MG63 (cell line): ENCODE results near the gene ST8SIA4. TPM values are rescaled to one million over a fixed set of nuclear protein-coding genes. Genes with fewer than 3 reads are reported as not detected.

Source experiments
- DNase-seq: peaks from one replicate; pipeline ENCODE4 v3.0.0-alpha.2; 2020
- H3K27me3 ChIP-seq: fragments of 250-450 bp; sonication (Bioruptor Pico); 2 replicates; pipeline ENCODE4 v1.5.1; 2020; ENCODE audit warnings: mild to moderate bottlenecking, moderate library complexity
- H3K36me3 ChIP-seq: fragments of 250-450 bp; sonication (Bioruptor Pico); 2 replicates; pipeline ENCODE4 v1.5.1; 2020; ENCODE audit warnings: mild to moderate bottlenecking, moderate library complexity
- H3K4me3 ChIP-seq: fragments of 250-450 bp; sonication (Bioruptor Pico); 2 replicates; pipeline ENCODE4 v1.5.1; 2020; ENCODE audit warnings: mild to moderate bottlenecking, moderate library complexity
- H3K9me3 ChIP-seq: fragments of 250-450 bp; sonication (Bioruptor Pico); 2 replicates; pipeline ENCODE4 v1.5.1; 2020; ENCODE audit warnings: mild to moderate bottlenecking, moderate library complexity
- total RNA-seq: library from RNA; depleted of rRNA; stranded (reverse); fragments of >200 nt; shearing (Covaris generic); gene quantifications from 2 replicates; pipeline ENCODE4 v1.2.3, GENCODE V29; 2014; ENCODE audit warnings: low replicate concordance

ST8SIA4 gene
- total RNA-seq, 1 experiment from 2014 or later, result not detected

GRCh38 chr5:100846772-100847171, 56.3 kb downstream of the ST8SIA4 start:
- no peaks in the 10 kb centered on the region; the same call in 1 of the 2 replicates for H3K27me3 ChIP-seq
- no peak for DNase-seq
- no peaks in the 10 kb centered on the region for H3K9me3 ChIP-seq
- no peak overlapping the region for H3K4me3 ChIP-seq
- H3K36me3 ChIP-seq, result no peaks in the 10 kb centered on the region

DNA sequence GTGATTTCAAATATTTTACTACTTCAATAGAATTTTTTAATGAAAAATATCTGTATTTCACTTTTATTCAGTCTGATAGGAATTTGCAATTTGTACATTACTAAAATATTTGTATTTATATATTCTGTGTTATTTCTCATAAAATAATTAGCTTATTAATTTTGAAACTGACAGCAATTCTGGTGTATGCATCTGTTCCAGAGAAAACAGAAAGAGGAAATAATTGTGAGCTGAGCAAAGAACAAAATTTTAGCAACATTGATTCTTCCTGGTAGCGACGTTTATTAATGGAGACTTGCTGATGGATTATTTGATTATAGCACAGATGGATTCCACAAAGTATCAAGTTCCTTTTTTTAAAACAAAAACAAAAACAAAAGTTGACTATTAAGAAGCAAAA, 61.0 kb downstream of the ST8SIA4 start:
- DNase-seq, result no peak
- Histone ChIP-seq H3K36me3 (no peaks in the 10 kb centered on the region), H3K9me3 (no peaks in the 10 kb centered on the region), H3K27me3 (no peaks in the 10 kb centered on the region; the same call in 1 of the 2 replicates), H3K4me3 (no peak overlapping the region)

DNA sequence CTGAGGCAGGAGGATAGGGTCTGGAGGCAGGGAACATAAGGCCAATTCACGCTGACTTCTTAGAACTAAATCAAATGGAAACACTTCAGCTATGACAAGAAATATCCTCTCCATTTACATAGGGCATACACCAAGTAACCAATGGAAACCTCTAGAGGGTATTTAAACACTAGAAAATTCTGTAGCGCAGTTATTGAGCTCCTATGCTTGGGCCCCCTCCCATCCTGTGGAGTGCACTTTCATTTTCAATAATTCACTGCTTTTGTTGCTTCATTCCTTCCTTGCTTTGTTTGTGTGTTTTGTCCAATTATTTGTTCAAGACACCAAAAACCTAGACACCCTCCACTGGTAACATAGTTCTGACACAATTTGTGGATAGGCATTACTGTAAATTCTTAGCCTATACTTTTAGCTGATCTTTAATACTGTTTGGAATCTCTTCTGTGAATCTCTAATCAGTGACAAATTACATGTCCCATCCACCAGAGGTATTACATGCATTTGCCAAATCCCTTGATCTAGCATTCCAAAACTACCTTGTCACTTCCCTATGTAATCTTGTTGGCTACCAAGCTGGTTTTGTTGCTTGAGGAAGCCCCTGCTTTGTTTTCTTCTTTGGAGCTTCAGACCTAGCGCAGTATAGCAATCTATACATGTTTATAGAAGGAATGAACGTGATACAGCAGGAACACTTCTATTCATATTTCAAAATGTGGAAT, 61.6 kb downstream of the ST8SIA4 start:
- no peak for DNase-seq
- Histone ChIP-seq H3K36me3 (no peaks in the 10 kb centered on the region), H3K4me3 (no peak overlapping the region), H3K9me3 (no peaks in the 10 kb centered on the region), H3K27me3 (no peaks in the 10 kb centered on the region; the same call in 1 of the 2 replicates)

GRCh38 chr5:100840789-100841188, 62.3 kb downstream of the ST8SIA4 start:
- no peak overlapping the region for H3K4me3 ChIP-seq
- H3K36me3 ChIP-seq, result no peaks in the 10 kb centered on the region
- DNase-seq, result no peak
- no peaks in the 10 kb centered on the region; the same call in 1 of the 2 replicates for H3K27me3 ChIP-seq
- no peaks in the 10 kb centered on the region for H3K9me3 ChIP-seq

GRCh38 chr5:100840370-100840769, 62.7 kb downstream of the ST8SIA4 start:
- Histone ChIP-seq H3K36me3 (no peaks in the 10 kb centered on the region), H3K4me3 (no peak overlapping the region), H3K9me3 (no peaks in the 10 kb centered on the region), H3K27me3 (no peaks in the 10 kb centered on the region; the same call in 1 of the 2 replicates)
- no peak for DNase-seq

DNA sequence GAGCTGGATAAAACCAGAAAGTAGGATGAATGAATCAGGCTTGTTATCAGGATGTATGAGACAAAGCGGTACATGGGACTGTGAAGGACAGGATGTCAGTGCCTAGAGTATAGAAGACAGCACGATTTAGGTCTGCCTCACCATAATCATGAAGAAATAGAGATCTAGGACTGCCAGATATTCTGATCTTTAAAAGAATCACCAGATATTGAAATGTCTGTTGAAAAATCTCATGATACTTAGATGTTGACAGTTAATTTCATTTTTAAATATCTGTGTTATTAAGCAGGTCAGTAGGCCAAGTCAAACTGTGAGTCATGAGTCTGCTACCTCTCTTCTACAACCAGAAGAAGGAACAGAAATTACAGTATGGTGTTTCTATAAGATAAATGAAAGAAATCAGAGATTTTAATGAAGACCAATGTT, 65.0 kb downstream of the ST8SIA4 start:
- H3K36me3 ChIP-seq, result no peaks in the 10 kb centered on the region
- H3K27me3 ChIP-seq, result no peaks in the 10 kb centered on the region; the same call in 1 of the 2 replicates
- H3K4me3 ChIP-seq, result no peak overlapping the region
- no peak for DNase-seq
- no peaks in the 10 kb centered on the region for H3K9me3 ChIP-seq

GRCh38 chr5:100834519-100834918, 68.6 kb downstream of the ST8SIA4 start:
- Histone ChIP-seq H3K36me3 (no peaks in the 10 kb centered on the region), H3K4me3 (no peak overlapping the region), H3K9me3 (no peaks in the 10 kb centered on the region), H3K27me3 (no peaks in the 10 kb centered on the region)
- no peak for DNase-seq

- H3K4me3 ChIP-seq, result no peak overlapping the region
- no peaks in the 10 kb centered on the region for H3K9me3 ChIP-seq
- H3K27me3 ChIP-seq, result no peaks in the 10 kb centered on the region
- DNase-seq, result no peak
- no peaks in the 10 kb centered on the region for H3K36me3 ChIP-seq
These were observed 70.5 kb downstream of the ST8SIA4 start for GRCh38 chr5:100832252-100833230.

DNA sequence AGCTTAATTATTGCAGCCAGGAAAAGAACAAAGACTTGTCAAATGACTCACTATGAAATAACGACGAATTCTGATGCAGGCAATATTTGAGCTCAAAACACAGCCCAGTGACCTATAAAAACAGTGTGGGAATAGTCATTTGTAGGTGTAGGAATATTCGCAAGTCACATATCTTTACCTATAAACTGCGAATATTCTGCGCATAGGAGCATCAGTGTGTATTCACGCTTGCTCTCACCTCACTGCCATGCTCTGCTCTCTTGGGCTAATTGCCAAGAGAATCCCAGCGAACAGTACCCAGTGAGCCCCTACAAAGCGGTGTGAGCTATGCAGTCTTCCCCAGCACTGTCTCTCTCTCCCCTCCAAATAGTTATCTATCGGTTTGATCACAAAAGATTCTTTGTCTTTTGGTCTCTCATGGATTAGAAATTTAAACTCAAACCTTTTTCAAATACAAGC, 74.2 kb downstream of the ST8SIA4 start:
- DNase-seq, result no peak
- no peak overlapping the region for H3K4me3 ChIP-seq
- H3K36me3 ChIP-seq, result no peaks in the 10 kb centered on the region
- H3K9me3 ChIP-seq, result no peaks in the 10 kb centered on the region
- no peaks in the 10 kb centered on the region for H3K27me3 ChIP-seq

DNA sequence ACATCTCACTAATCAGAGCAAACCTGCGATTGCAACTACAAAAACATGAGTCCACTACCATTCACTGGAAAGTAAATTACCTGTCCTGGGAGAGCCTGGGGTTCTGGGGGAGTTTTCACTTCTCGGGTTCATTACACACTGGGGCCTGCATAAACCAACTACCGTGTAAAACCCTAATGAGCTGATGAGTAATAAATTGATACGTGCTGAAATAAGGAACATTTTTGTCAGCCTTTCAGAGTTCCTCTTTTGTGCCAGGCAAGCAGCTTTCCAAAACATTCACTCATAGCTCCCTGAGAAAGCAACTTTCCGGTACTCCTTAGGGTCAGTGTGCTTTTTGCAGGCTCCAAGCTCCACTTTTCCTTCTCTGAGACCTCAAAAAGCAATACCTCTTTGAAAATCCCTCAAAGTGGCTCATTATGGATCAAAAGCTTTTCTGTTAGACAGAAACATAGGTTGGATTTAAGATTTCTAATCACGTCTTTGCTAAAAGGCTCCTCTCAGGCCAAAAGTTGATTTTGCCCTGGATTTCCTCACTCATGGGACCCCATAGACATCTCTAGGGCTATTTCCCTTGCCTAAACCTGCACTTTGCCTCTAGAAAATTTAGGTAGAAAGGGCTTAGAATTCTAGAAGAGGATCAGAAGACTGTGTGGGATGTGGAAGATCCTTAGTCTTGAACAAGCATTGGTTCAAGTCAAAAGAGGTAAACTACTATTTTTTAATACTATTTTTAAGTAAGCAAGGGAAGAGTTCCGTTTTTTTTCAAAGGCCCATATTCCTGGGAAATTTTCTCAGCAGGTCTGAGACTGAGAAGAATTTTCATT, 74.8 kb downstream of the ST8SIA4 start:
- no peak for DNase-seq
- H3K9me3 ChIP-seq, result no peaks in the 10 kb centered on the region
- no peak overlapping the region for H3K4me3 ChIP-seq
- no peaks in the 10 kb centered on the region for H3K27me3 ChIP-seq
- H3K36me3 ChIP-seq, result no peaks in the 10 kb centered on the region

GRCh38 chr5:100827481-100827889, 75.6 kb downstream of the ST8SIA4 start:
- H3K36me3 ChIP-seq, result no peaks in the 10 kb centered on the region
- no peaks in the 10 kb centered on the region for H3K9me3 ChIP-seq
- no peak overlapping the region for H3K4me3 ChIP-seq
- DNase-seq, result peak; percentile 18
- H3K27me3 ChIP-seq, result no peaks in the 10 kb centered on the region

DNA sequence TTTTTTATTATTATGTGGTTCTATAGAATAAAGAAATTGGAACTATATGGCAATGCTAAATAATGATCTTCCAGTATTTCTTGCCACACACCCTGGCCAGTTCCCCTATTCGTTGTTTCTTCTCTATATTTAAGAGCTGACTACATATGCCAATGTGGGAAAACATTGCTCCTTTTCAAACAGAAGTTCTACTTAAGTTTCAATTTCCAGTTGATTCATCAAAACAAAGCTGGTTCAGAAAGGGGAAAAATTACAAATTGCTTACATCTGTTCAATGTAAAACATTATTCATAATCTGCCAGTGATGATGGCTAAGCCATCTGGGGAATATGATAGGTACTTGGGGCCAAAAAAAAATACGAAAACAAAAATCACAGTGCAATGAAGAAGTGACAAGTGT, 76.9 kb downstream of the ST8SIA4 start:
- DNase-seq, result no peak
- H3K27me3 ChIP-seq, result no peaks in the 10 kb centered on the region
- H3K4me3 ChIP-seq, result no peak overlapping the region

DNA sequence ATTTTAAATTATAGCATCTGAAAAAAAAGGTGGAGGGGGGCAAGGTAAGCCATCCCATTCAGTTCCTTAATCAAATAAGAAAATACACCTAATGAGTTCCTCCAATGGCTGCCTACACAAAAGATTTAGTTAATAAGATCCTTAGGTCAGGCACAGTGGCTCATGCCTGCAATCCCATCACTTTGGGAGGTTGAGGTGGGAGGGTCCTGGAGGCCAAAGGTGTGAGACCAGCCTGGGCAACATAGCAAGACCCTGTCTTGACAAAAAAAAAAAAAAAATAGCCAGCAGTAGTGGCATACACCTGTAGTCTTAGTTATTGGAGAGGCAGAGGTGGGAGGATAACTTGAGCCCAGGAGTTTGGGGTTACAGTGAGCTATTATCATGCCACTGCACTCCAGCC, 78.4 kb downstream of the ST8SIA4 start:
- H3K9me3 ChIP-seq, result no peaks in the 10 kb centered on the region
- H3K36me3 ChIP-seq, result no peaks in the 10 kb centered on the region
- H3K4me3 ChIP-seq, result no peak overlapping the region
- peaks cover 4% of the 10 kb centered on the region; the same call in 1 of the 2 replicates for H3K27me3 ChIP-seq
- DNase-seq, result no peak

More for the DNA sequence above, 76.9 kb downstream of the ST8SIA4 start:
- Histone ChIP-seq H3K9me3 (no peaks in the 10 kb centered on the region), H3K36me3 (no peaks in the 10 kb centered on the region)

- H3K36me3 ChIP-seq, result no peaks in the 10 kb centered on the region
These were observed 79.3 kb downstream of the ST8SIA4 start for GRCh38 chr5:100823812-100824211.

DNA sequence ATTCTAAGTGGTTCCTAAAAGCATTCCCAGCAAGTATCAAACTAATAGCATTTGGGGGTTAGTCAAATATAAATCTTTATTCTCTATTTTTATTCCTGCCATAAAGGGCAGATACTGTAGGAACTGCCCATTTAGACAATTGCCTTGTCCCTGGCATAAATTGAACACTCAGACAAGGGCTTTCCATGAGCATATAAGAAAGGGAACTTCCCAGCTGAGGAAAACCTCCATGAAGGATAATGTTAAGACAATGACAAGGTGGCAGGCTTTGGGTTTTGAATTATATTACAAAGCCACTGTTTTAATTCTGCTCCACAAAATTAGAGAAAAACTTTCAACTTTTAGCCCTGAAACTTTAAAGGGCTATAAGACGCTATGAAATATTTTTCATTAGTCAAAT, 81.3 kb downstream of the ST8SIA4 start:
- Histone ChIP-seq H3K9me3 (no peaks in the 10 kb centered on the region), H3K36me3 (no peaks in the 10 kb centered on the region), H3K27me3 (peaks cover 8% of the 10 kb centered on the region; the same call in 1 of the 2 replicates), H3K4me3 (no peak overlapping the region)
- no peak for DNase-seq

More at GRCh38 chr5:100823812-100824211, 79.3 kb downstream of the ST8SIA4 start:
- no peaks in the 10 kb centered on the region for H3K9me3 ChIP-seq
- peaks cover 4% of the 10 kb centered on the region; the same call in 1 of the 2 replicates for H3K27me3 ChIP-seq
- DNase-seq, result no peak
- no peak overlapping the region for H3K4me3 ChIP-seq

GRCh38 chr5:100818340-100818739, 84.7 kb downstream of the ST8SIA4 start:
- H3K36me3 ChIP-seq, result no peaks in the 10 kb centered on the region
- DNase-seq, result no peak
- H3K4me3 ChIP-seq, result no peak overlapping the region
- H3K9me3 ChIP-seq, result no peaks in the 10 kb centered on the region
- H3K27me3 ChIP-seq, result peaks cover 10% of the 10 kb centered on the region; the same call in 1 of the 2 replicates
